ENCODE data around the gene SEMA3E.

- TF ChIP-seq EZH2 (IDR thresholded peaks at IDR 0.05; ENCODE audit: borderline replicate concordance, low read length): no peak
- TF ChIP-seq CTCF (conservative IDR thresholded peaks at IDR 0.05 in 1 of 2, IDR thresholded peaks at IDR 0.05 in 1 of 2; ENCODE audit: extremely low read depth in 1 of 2, insufficient read depth in 1 of 2, low read depth in 1 of 2, low read length in 2 of 2): no peak
These were observed 146.3 kb downstream of the SEMA3E start for GRCh38 chr7:83502636-83503035.
